ENCODE measurements around the gene KAZALD1.

KAZALD1 gene

DNA sequence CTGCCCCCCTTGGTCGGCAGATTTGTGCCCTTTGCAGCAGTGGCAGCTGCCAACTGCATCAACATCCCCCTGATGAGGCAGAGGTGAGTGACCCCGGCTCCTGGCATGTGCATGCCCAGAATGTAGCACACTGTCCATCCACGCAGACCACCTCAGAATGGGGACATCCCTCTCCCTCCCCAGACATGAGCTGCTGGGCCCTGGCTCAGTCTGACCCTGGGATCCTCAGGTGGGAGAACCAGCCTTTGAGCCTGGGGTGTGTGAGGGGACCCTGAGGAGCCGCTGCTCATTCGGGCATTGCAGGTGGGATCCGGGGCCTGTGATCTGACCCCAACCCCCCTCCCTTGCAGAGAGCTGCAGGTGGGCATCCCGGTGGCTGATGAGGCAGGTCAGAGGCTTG is 25.1 kb upstream of the KAZALD1 start:
- no peak for ATAC-seq
- H3K27ac Mint-ChIP-seq = no peak overlapping the region

DNA sequence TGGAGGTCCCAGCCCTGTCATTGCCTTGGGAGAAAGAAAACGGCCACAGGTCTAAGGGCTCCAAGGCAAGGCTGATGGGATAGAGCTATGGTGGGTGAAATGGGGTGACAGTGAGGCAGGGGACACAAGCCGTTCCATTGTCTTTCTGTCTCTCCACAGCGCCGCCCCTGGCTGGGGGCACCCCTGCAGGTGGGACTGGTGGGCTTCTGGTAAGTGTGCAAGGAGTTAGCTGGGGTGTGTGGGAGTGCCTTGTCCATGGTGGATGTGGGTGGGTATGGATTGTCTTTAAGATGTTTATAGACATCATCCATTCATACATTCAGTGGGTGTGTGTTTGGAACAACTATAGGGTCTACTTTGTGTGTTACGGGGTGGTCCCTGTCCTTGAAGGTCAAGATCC is 23.3 kb upstream of the KAZALD1 start:
- Mint-ChIP-seq H3K9me3 (no peaks in the 10 kb centered on the region), H3K4me3 (no peak overlapping the region), H3K27me3 (no peaks in the 10 kb centered on the region), H3K4me1 (peaks cover 34% of the 10 kb centered on the region), H3K27ac (no peak overlapping the region)
- no peak for ATAC-seq
- no peak for DNase-seq

More for the DNA sequence above, 25.1 kb upstream of the KAZALD1 start:
- no peaks in the 10 kb centered on the region for H3K9me3 Mint-ChIP-seq
- no peak overlapping the region for H3K4me3 Mint-ChIP-seq
- DNase-seq = no peak
- H3K4me1 Mint-ChIP-seq = peaks cover 30% of the 10 kb centered on the region
- H3K27me3 Mint-ChIP-seq = no peaks in the 10 kb centered on the region

DNA sequence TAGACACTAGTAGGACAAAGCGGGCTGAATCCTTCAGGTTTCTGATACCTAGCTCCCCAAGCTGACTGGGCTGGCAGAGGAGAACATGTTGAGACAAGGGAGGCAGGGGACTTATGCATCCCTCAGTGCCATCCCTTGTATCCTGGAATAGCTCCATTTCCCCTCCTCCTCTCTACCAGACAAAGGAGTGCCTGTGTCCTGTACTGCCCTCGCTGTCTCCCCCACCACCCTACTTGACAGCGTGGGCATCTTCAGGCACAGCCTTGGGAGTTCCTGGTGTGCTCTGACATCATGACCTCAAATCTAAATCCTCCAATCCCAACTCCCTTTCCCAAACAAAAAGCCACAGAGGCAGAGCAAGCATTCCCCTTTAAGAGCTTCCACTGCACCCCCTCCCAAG is 21.7 kb upstream of the KAZALD1 start:
- Mint-ChIP-seq H3K4me3 (no peak overlapping the region), H3K27me3 (peaks cover under 1% of the 10 kb centered on the region), H3K27ac (no peak overlapping the region), H3K9me3 (no peaks in the 10 kb centered on the region), H3K4me1 (peaks cover 31% of the 10 kb centered on the region)
- DNase-seq (no peak), ATAC-seq (no peak)

DNA sequence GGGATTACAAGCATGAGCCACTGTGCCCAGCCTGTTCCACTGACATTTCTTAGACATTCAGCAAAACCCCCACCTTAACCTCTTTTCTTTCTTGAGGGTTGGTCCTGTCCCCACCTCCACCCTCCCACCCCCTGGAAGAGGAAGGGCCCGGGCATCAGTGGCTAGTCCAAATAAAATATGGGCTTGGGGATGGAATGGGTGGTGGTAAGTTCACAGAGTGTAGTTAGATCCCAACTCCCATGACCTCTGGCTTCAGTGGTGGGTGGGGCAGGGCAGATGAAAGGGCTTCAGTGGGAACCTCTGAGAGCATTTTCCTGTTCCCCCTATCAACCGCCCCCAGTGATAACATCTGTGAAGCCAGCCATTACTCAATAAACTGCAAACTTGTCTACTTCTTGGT is 20.9 kb upstream of the KAZALD1 start:
- no peak overlapping the region for H3K4me3 Mint-ChIP-seq
- no peak overlapping the region for H3K27ac Mint-ChIP-seq
- peaks cover 9% of the 10 kb centered on the region for H3K27me3 Mint-ChIP-seq
- H3K9me3 Mint-ChIP-seq = no peaks in the 10 kb centered on the region
- DNase-seq (no peak), ATAC-seq (no peak)
- peaks cover 31% of the 10 kb centered on the region for H3K4me1 Mint-ChIP-seq

DNA sequence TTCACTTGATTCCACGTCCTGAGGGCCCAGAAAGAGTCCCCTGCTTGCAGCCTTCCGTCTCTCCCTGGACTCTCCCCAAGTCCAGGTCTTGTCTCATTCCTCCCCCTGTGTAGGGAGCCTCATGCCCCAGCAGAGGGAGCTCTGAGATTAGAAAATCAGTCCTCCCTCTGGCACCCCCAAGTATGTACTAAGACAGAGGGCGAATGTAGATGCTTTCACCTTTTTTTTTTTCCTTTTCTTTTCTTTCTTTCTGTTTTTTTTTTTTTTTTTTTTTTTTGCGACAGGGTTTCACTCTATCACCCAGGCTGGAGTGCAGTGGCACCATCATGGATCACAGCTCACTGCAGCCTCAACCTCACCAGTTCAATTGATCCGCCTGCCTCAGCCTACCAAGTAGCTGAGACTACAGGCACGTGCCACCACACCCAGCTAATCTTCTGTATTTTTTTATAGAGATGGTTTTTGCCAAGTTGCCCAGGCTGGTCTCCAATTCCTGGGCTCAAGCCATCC is 20.5 kb upstream of the KAZALD1 start:
- H3K4me3 Mint-ChIP-seq = no peak overlapping the region
- H3K27ac Mint-ChIP-seq = peak overlapping the region in 1 of 2 donors; percentile 45
- H3K9me3 Mint-ChIP-seq = no peaks in the 10 kb centered on the region
- H3K4me1 Mint-ChIP-seq = peaks cover 31% of the 10 kb centered on the region
- ATAC-seq = peak; percentile 88
- H3K27me3 Mint-ChIP-seq = peaks cover 13% of the 10 kb centered on the region
- DNase-seq = peak; percentile 64 to 76

DNA sequence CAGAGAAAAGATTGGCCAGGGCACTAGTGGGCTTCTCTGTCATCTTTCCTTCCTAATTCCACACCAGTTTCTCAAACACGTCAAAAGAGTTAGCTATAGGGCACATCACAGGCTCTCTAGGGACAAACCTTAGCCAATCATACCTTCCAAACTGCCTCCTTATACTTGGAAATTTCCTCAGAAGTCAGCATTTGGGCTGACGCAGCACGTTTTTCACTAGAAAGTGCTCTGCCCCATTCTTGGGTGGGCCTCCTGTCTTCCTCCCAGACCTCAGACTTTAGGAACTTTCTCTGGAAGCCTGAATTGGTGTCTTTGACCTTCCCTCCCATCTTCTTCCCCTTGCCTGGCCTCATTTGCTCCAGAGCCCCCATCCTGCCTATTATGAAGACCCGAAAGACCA is 19.7 kb upstream of the KAZALD1 start:
- peaks cover 21% of the 10 kb centered on the region for H3K27me3 Mint-ChIP-seq
- H3K4me3 Mint-ChIP-seq = peak overlapping the region; percentile 87 to 89
- DNase-seq = no peak
- no peak for ATAC-seq
- H3K4me1 Mint-ChIP-seq = peaks cover 31% of the 10 kb centered on the region
- peak overlapping the region in 1 of 2 donors; percentile 45 for H3K27ac Mint-ChIP-seq
- H3K9me3 Mint-ChIP-seq = no peaks in the 10 kb centered on the region

DNA sequence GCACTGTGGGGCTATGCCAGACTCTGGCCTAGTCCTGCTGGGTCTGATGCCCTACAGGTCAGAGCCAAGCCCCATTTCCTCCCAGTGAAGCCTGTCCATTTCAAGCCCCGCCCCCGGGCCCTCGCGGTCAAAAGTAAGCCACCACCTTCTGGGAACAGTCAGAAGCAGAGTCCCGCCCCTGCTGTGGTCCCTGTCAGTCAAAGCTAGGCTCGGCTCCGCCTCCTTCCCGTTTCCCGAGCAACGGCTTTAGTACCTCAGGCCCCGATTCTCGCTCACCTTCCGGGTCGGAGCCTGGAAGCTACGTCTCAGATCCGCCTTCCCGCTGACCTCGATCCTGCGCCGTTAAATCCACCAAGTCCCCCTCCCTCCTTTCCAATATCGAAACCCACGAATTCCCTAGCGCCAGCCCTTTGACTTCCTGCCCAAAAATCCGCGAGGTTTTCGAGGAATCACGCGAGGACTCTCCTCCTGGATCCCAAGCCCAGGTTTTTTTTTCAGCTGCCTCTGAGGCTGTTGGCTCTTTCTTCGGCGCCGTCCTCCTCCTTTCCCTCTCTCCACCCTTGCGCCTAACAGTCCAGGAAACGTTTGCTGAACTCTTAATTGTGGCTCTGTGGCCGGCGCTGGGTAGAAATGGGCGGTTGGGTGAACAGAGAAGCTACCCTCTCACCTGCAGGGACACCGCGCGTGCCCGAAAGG is 19.0 kb upstream of the KAZALD1 start:
- H3K27ac Mint-ChIP-seq = peak overlapping the region; percentile 72 to 87
- H3K27me3 Mint-ChIP-seq = peaks cover 28% of the 10 kb centered on the region
- no peaks in the 10 kb centered on the region for H3K9me3 Mint-ChIP-seq
- peak overlapping the region; percentile 87 to 89 for H3K4me3 Mint-ChIP-seq
- ATAC-seq = peak; percentile 95
- H3K4me1 Mint-ChIP-seq = peaks cover 31% of the 10 kb centered on the region
- DNase-seq = peak; percentile 79 to 91

DNA sequence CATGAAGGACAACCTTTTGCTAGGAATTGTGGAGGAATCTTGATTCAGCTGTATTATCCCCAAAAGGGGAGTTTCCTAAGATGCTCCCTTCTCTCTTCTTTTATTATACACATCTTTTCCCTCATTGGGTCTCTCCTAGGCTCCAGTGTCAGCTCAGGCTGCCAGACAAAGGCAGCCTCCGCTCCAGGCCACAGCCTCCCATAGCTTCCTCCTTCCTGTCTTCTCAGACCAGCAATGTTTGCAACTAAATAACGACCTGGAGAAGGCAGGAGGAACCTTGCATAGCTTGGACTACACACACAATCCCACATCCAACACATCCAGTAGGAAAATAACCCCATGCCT is 18.5 kb upstream of the KAZALD1 start:
- H3K27me3 Mint-ChIP-seq = peaks cover 33% of the 10 kb centered on the region
- DNase-seq = no peak
- no peak for ATAC-seq
- peak overlapping the region in 1 of 2 donors; percentile 66 for H3K27ac Mint-ChIP-seq
- H3K4me3 Mint-ChIP-seq = peak overlapping the region; percentile 87 to 89
- peaks cover 36% of the 10 kb centered on the region for H3K4me1 Mint-ChIP-seq
- no peaks in the 10 kb centered on the region for H3K9me3 Mint-ChIP-seq

DNA sequence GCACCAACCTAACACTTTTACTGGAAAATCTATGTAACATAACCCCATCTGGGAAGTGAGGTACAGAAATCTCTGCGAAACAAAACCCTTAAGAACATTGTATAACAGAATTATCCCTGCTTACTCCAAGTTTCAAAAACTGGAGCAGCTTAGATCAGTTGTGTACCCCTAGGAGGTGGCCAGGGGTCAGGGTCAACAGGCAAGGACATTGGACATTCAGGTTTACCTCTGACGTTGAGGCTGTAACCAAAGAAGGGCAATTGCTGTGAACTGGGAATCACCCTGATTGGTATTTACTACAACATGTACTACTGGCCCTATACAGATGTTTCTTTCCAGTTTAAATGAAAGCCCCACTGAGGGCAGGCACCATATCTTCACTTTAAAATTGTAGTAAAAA is 17.7 kb upstream of the KAZALD1 start:
- DNase-seq (no peak), ATAC-seq (no peak)
- no peak overlapping the region for H3K27ac Mint-ChIP-seq
- no peaks in the 10 kb centered on the region for H3K9me3 Mint-ChIP-seq
- H3K4me3 Mint-ChIP-seq = no peak overlapping the region
- H3K27me3 Mint-ChIP-seq = peaks cover 41% of the 10 kb centered on the region
- H3K4me1 Mint-ChIP-seq = peaks cover 44% of the 10 kb centered on the region

DNA sequence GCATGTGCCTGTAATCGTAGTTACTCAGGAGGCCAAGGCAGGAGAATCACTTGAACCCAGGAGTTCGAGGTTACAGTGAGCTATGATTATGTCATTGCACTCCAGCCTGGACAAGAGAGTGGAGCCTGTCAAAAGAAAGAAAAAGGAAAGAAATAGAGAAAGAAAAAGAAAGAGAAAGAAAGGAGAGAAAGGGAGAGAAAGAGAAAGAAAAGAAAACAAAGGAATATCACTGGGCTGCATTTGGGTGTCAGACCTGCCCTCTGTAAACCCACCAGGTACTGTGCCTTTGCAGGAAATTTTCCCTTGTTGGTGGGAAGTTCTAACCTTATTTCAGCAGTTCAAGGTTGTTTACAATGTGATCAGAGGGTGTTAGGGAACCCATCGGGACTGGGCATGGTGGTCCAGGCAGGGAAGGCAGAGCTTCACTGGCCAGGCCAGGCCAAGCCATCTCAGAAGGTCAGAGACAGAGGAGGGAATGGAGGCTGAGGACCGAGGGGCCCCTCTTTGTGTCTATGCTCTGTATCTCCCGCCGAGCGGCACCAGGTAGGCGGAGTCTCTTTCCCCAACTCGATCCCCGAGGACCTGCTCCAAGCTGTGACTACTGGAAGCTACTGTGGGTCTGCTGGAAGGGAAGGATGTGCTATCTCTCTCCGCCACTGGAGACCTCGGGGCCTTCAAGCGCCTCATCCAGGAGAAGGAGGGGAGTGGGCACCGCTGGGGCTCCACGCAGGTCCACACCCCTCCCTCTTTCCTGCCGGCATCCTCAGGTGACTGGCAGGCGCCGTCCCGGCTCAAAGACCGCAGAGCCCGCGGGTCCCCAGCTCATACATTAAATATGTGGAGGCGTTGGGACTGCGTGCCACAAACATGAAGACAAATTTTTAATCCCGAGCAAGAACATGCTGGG is 15.2 kb upstream of the KAZALD1 start:
- Mint-ChIP-seq H3K27me3 (peaks cover 63% of the 10 kb centered on the region), H3K4me1 (peaks cover 51% of the 10 kb centered on the region), H3K4me3 (no peak overlapping the region), H3K27ac (no peak overlapping the region), H3K9me3 (no peaks in the 10 kb centered on the region)
- ATAC-seq (no peak), DNase-seq (no peak)

DNA sequence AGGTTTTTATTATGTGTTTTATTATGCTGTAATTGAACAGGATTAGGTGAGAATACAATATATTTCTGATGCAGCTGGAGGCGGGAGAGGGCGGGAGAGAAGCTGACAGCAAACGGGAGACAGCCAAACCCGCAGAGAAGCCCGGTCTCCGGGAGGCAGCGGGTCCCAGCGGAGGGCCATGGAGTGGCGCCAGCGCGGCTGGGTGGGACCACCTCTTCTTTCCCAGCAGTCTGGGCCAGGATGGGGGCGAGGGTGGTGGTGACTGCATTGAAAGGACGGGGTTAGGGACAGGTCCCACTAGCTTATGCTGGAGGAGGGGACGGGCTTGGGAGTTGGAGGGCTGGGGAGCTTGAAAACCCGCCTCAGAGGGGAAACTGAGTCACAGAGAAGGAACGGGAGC is 14.5 kb upstream of the KAZALD1 start:
- H3K4me3 Mint-ChIP-seq = no peak overlapping the region
- H3K27ac Mint-ChIP-seq = no peak overlapping the region
- peaks cover 63% of the 10 kb centered on the region for H3K27me3 Mint-ChIP-seq
- no peak for DNase-seq
- no peak for ATAC-seq
- H3K4me1 Mint-ChIP-seq = peaks cover 45% of the 10 kb centered on the region
- no peaks in the 10 kb centered on the region for H3K9me3 Mint-ChIP-seq

DNA sequence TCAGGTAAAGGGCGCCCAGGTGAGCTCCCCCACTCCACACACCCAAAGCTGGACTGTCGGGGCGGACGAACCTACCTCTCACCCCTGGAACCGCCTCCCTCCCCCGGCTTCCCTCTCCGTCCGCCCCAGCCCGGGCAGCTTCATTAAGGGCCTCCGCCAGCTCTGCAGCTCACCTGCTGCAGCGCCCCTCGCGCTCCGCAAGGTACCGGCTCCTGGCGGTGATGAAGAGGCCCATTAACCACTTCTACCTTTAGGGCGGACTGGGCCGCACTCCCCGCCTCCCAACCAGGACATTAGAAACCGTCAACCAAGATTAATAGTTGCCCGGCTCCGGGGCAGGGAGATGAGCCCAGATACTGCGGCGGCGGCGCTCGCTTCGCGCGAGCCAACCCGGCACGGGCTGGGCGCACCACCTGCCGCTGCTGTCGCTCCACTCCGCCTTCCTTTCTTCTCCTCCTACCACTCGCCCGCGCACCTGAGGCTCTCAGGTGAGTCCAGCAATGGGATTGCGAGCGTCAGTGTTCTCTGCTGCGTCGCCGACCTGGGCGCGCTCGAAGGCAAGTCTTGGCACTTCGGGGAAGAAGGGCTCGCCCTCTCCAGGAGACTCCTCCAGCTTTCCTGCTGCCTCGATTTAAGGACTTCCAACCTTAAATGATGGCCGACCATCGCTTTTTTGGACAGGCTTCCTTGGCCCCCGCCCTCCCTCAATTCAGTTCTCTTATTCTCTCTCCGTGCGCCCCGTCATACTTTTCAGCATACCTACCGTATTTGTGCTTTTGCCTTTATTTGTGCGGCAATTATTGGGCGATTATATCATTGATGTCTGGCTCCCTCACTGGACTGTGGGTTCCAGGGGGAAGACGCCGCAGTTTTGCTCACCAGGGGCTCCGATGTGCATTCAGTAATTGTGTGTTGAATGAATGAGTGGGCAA is 13.6 kb upstream of the KAZALD1 start:
- peaks cover 36% of the 10 kb centered on the region for H3K4me1 Mint-ChIP-seq
- peaks cover 63% of the 10 kb centered on the region for H3K27me3 Mint-ChIP-seq
- H3K4me3 Mint-ChIP-seq = no peak overlapping the region

DNA sequence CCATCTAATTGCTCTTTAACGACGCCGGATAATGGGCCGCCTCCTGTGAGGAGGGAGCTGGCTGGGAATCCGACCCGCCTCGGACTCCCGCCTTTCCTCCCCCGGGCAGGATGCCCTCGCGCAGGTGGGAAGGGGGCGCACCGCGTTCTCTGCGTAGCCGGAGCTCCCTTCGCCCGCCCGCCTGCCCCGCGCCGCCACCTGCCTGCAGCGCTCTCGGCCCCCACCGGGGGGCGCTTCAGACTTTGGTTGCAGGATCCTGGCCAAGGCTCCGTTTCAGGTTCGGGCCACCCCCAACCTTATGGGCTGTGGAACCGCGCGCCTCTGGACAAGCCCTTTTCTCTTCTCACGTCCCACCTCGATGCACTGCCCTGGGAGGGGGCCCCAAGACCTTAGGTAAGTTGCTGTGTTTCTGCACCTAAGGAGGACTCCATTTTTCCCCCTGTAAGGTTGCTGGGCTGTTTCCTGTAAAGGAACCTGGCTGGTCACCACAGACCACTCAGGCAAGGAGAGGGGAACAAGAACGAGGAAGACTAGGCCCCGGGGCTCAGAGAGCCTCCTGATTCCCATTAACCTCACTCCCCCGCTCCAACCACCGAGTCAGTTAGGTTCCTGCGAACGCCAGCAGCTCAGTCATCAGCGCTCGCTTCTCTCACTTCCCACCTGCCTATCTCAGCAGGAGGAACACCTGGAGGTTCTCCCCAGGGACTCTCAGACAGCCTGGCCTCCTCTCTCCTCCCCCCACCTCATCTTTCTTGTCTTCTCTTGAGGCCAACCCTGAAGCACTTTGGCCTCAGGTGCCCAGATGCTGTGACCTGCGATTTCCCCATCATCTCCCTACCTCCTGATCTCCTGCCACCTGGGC is 11.3 kb upstream of the KAZALD1 start:
- Mint-ChIP-seq H3K27ac (no peak overlapping the region), H3K9me3 (no peaks in the 10 kb centered on the region), H3K4me3 (peak overlapping the region; percentile 23 to 44), H3K27me3 (peaks cover 59% of the 10 kb centered on the region), H3K4me1 (peaks cover 32% of the 10 kb centered on the region)
- DNase-seq = peak; percentile 74 to 81
- peak; percentile 88 for ATAC-seq

More for the DNA sequence above, 13.6 kb upstream of the KAZALD1 start:
- no peak overlapping the region for H3K27ac Mint-ChIP-seq
- H3K9me3 Mint-ChIP-seq = no peaks in the 10 kb centered on the region
- DNase-seq = no peak
- no peak for ATAC-seq

DNA sequence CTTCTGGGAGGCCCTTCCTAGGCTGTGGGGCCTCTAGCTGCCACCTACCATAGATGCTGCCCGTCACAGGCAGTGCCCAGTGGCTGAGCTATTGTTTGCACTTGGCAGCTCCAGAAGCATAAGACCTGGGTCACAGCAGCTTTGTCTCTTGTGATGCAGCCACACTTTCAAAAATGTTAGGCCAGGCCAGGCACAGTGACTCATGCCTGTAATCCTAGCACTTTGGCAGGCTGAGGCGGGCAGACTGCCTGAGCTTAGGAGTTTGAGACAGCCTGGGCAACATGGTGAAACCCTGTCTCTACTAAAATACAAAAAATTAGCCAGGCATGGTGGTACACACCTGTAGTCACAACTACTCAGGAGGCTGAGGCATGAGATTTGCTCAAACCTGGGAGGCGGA is 9.5 kb upstream of the KAZALD1 start:
- peaks cover 40% of the 10 kb centered on the region for H3K27me3 Mint-ChIP-seq
- no peak for ATAC-seq
- peak overlapping the region in 1 of 2 donors; percentile 61 for H3K27ac Mint-ChIP-seq
- peaks cover 36% of the 10 kb centered on the region for H3K4me1 Mint-ChIP-seq
- no peaks in the 10 kb centered on the region for H3K9me3 Mint-ChIP-seq
- no peak for DNase-seq
- no peak overlapping the region for H3K4me3 Mint-ChIP-seq
